ENCODE data around the gene HEATR5B. TPM values are rescaled to one million over a fixed set of nuclear protein-coding genes. Genes with fewer than 3 reads are reported as not detected.
"Not testable (repeated sequence)": the region's sequence is repeated elsewhere in the genome, so short reads cannot be mapped to it uniquely, and the experiment has no call there.

HEATR5B gene
- total RNA-seq, 2 experiments from 2014 or later: 15.2 to 18.2 TPM

GRCh38 chr2:36993841-36994620 is 90.1 kb downstream of the HEATR5B start:
- intact Hi-C loops (cut with micrococcal nuclease): no loop called here
- POLR2A ChIA-PET: no interaction called here
- no peak for TF ChIP-seq CTCF (IDR thresholded peaks at IDR 0.05)
- H3K4me3 Mint-ChIP-seq: no peak overlapping the region
- H3K36me3 Mint-ChIP-seq (ENCODE audit: low read depth): peaks cover 10% of the 10 kb centered on the region
- CTCF ChIA-PET: no interaction called here
- ATAC-seq: no peak
- no peak overlapping the region for H3K27ac Mint-ChIP-seq
- H3K9me3 Mint-ChIP-seq: no peaks in the 10 kb centered on the region
- no peaks in the 10 kb centered on the region for H3K4me1 Mint-ChIP-seq (ENCODE audit: low read depth)
- no peaks in the 10 kb centered on the region for H3K27me3 Mint-ChIP-seq
- DNase-seq: no peak

- H3K4me1 Mint-ChIP-seq (ENCODE audit: low read depth): no peaks in the 10 kb centered on the region
- DNase-seq (no peak), ATAC-seq (no peak)
- ChIA-PET CTCF (no interaction called here), POLR2A (no interaction called here)
- TF ChIP-seq CTCF (IDR thresholded peaks at IDR 0.05): no peak
- intact Hi-C loops (cut with micrococcal nuclease): no loop called here
- H3K4me3 Mint-ChIP-seq: no peak overlapping the region
- no peaks in the 10 kb centered on the region for H3K27me3 Mint-ChIP-seq
- H3K36me3 Mint-ChIP-seq (ENCODE audit: low read depth): peaks cover 5% of the 10 kb centered on the region
- no peak overlapping the region for H3K27ac Mint-ChIP-seq
- H3K9me3 Mint-ChIP-seq: no peaks in the 10 kb centered on the region
These were observed 96.2 kb downstream of the HEATR5B start for GRCh38 chr2:36988008-36988407.

- no peak for ATAC-seq
- Mint-ChIP-seq H3K4me1 (ENCODE audit: low read depth) (no peaks in the 10 kb centered on the region), H3K9me3 (peaks cover 4% of the 10 kb centered on the region), H3K27ac (no peak overlapping the region), H3K36me3 (ENCODE audit: low read depth) (peaks cover 6% of the 10 kb centered on the region), H3K4me3 (no peak overlapping the region), H3K27me3 (no peaks in the 10 kb centered on the region)
- POLR2A ChIA-PET: interaction anchor here (0.6 kb wide), 2 partner anchors 14 to 249 kb away, joined by 3 read pairs; no protein-coding TSS in a partner anchor
- DNase-seq: no peak
- TF ChIP-seq CTCF (IDR thresholded peaks at IDR 0.05): no peak
- CTCF ChIA-PET: interaction anchor here (0.6 to 3.0 kb wide), 3 partner anchors 9 to 197 kb away, joined by 3 to 8 read pairs (median 3); no protein-coding TSS in a partner anchor
- intact Hi-C loops (cut with micrococcal nuclease): no loop called here
These were observed 101.7 kb downstream of the HEATR5B start for GRCh38 chr2:36982467-36982866.

- POLR2A ChIA-PET: interaction anchor here (0.6 kb wide), 1 partner anchor 15 kb away, joined by 3 read pairs; no protein-coding TSS in a partner anchor
- Mint-ChIP-seq H3K27me3 (no peaks in the 10 kb centered on the region), H3K4me1 (ENCODE audit: low read depth) (no peaks in the 10 kb centered on the region), H3K9me3 (peaks cover 4% of the 10 kb centered on the region), H3K36me3 (ENCODE audit: low read depth) (peaks cover 6% of the 10 kb centered on the region), H3K4me3 (no peak overlapping the region), H3K27ac (no peak overlapping the region)
- no peak for DNase-seq
- CTCF ChIA-PET: interaction anchor here (0.6 to 3.0 kb wide), 2 partner anchors 196 to 1643 kb away, joined by 3 to 8 read pairs; no protein-coding TSS in a partner anchor
- intact Hi-C loops (cut with micrococcal nuclease): no loop called here
- TF ChIP-seq CTCF (IDR thresholded peaks at IDR 0.05): no peak
- no peak for ATAC-seq
These were observed 102.3 kb downstream of the HEATR5B start for GRCh38 chr2:36981911-36982310.

- CTCF ChIA-PET; H3K4me1 Mint-ChIP-seq (ENCODE audit: low read depth); ATAC-seq; H3K27me3 Mint-ChIP-seq; H3K27ac Mint-ChIP-seq; POLR2A ChIA-PET; H3K36me3 Mint-ChIP-seq (ENCODE audit: low read depth); DNase-seq; H3K9me3 Mint-ChIP-seq; H3K4me3 Mint-ChIP-seq; intact Hi-C loops (cut with micrococcal nuclease): not testable (repeated sequence)
These were observed 105.2 kb downstream of the HEATR5B start for GRCh38 chr2:36979007-36979406.

All from activated CD8-positive, alpha-beta T cell treated with anti-CD3 and anti-CD28 coated beads for 36 hours (primary cell).